RPMI7951 (cell line): Measurements from ENCODE around the gene GDAP1L1. TPM values are rescaled to one million over a fixed set of nuclear protein-coding genes. Genes with fewer than 3 reads are reported as not detected.
A peak's percentile ranks its signal among the peaks of the same experiment; 100 is the strongest.
"Not testable (repeated sequence)": the region's sequence is repeated elsewhere in the genome, so short reads cannot be mapped to it uniquely, and the experiment has no call there.

Experiments
- DNase-seq: peaks from one replicate; pipeline ENCODE4 v3.0.0-alpha.2; 2012; ENCODE audit warnings: low read depth
- total RNA-seq: library from RNA; depleted of rRNA; stranded (reverse); fragments of >200 nt; shearing (Covaris generic); gene quantifications from 2 replicates; pipeline ENCODE4 v1.2.3, GENCODE V29; 2014

GDAP1L1 gene
- total RNA-seq, 1 experiment from 2014 or later, result not detected

GRCh38 chr20:44219791-44220190 is 27.3 kb upstream of the GDAP1L1 start:
- DNase-seq, result no peak

GRCh38 chr20:44221368-44221954 is 25.6 kb upstream of the GDAP1L1 start:
- DNase-seq, result no peak

- no peak for DNase-seq
These were observed 25.1 kb upstream of the GDAP1L1 start for GRCh38 chr20:44222027-44222426.

GRCh38 chr20:44222633-44223368 is 24.3 kb upstream of the GDAP1L1 start:
- DNase-seq, result no peak

GRCh38 chr20:44223721-44224120 is 23.4 kb upstream of the GDAP1L1 start:
- no peak for DNase-seq

GRCh38 chr20:44224637-44225036 is 22.5 kb upstream of the GDAP1L1 start:
- DNase-seq, result no peak

GRCh38 chr20:44228465-44229258 is 18.4 kb upstream of the GDAP1L1 start:
- DNase-seq, result no peak

- DNase-seq, result peak; percentile 63
These were observed 15.9 kb upstream of the GDAP1L1 start for GRCh38 chr20:44231193-44231592.

GRCh38 chr20:44231713-44232468 is 15.2 kb upstream of the GDAP1L1 start:
- DNase-seq, result no peak

GRCh38 chr20:44232469-44232856 is 14.6 kb upstream of the GDAP1L1 start:
- DNase-seq, result not testable (repeated sequence)

- DNase-seq, result no peak
These were observed 13.6 kb upstream of the GDAP1L1 start for GRCh38 chr20:44233436-44234016.

- no peak for DNase-seq
These were observed 12.4 kb upstream of the GDAP1L1 start for GRCh38 chr20:44234566-44235317.

GRCh38 chr20:44235702-44236101 is 11.4 kb upstream of the GDAP1L1 start:
- DNase-seq, result no peak

- not testable (repeated sequence) for DNase-seq
These were observed 10.3 kb upstream of the GDAP1L1 start for GRCh38 chr20:44236840-44237239.

GRCh38 chr20:44241796-44242195 is 5.3 kb upstream of the GDAP1L1 start:
- DNase-seq, result no peak

- DNase-seq, result no peak
These were observed 1.1 kb upstream of the GDAP1L1 start for GRCh38 chr20:44245977-44246376.

GRCh38 chr20:44247586-44248409 is 690 bp downstream of the GDAP1L1 start:
- peak; percentile 51 for DNase-seq

GRCh38 chr20:44248410-44248759 is 1.3 kb downstream of the GDAP1L1 start:
- DNase-seq, result no peak

GRCh38 chr20:44251284-44251683 is 4.2 kb downstream of the GDAP1L1 start:
- DNase-seq, result no peak

- peak; percentile 13 for DNase-seq
These were observed 6.4 kb downstream of the GDAP1L1 start for GRCh38 chr20:44253528-44253927.
